Measurements from ENCODE around the gene CDH4.

CDH4 gene

DNA sequence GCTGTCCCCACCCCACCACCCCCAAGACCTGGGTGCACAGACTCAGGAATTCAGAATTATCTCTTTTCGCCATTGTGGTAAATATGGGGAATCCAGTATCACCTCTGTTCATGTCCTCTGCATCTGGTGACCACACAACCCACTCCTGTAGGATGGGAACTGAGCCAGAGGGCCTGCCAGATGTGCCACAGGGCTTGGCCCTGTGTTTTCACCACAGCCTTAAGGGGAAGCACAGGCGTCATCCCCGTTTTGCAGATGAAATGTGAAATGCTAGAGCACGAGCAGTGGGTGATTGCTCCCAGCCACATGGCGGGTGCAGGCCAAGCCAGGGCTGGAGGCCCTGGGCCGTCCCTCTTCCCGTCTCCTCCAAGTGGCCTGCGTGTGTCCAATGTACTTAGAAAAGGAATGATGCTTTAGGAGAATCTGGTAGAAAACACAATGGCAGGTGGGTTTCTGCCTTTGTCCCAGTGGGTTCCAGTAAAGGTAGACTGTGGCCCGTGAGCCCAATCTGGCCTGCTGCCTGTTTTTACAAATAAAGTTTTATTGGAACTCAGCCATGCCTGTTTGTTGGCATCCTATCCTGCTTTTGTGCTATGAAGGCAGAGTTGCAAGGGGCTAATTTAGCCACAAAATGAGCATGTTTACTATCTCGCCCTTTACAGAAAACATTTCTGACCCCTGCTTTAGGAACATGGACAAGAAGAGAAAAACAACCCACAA lies 309.2 kb downstream of the CDH4 start:
- DNase-seq (ENCODE audit: low read depth): no peak

DNA sequence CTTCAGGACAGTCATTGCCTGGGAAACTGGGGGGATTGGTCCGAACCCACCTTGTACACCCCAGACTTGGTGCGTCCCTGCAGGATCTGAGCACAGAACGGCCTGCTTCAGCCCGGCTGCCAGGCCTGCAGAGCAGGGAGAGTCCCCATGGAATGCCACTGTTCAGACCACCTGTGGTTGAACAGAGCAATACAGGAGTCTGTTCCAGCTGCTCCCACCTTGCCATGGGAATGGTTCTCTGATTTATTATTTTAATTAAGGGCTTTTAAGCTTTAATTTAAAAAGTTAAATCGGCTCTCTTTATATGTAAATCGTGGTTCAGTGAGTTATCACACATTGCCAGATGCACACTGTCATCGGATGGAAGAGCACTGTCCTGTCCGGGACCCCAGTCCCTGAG lies 310.4 kb downstream of the CDH4 start:
- no peak for DNase-seq (ENCODE audit: low read depth)

DNA sequence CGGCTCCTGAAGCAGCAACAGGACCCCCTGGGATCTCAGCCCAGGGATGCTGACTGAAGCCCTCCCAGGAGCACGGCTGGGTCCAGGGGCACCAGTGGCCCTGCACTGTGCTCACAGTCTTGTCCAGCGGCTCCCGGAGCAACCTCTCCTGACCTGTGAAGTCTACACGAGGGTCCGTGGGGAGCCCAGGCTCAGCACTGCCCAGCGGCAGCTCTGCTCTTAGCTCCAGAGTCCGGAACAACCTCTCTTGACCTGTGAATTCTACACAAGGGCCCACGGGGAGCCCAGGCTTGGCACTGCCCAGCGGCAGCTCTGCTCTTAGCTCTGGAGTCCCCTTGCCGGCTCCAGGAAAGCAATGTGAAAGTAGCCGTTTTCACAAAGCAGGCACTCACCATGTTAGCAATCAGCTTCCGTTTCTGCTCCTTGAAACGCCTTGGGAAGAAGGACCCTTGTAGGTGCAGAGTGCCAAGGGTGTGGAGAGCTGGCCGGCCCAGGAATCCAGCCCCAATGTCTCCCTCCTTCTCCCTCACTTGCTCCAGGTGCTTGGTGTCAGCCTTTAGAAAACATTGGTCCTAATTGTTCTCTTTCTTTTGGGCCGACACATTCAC lies 310.9 kb downstream of the CDH4 start:
- no peak for DNase-seq (ENCODE audit: low read depth)

DNA sequence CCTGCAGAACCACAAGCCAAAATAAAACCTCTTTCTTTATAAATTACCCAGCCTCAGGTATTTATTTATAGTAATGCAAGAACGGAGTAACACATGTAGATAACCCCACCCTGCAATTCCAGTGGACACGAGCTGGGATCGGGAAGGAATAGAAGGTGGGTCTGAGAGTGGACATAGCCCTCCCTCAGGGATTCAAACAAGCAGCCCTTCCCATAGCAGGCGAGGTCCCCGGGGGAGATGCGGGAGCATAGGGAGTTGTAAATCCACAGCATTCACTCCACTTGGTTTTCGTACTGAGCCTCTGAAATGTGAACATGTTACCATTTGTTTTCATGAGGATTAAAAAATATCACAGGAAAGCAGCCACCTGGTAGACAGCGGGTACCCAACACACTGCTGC lies 312.6 kb downstream of the CDH4 start:
- no peak for DNase-seq (ENCODE audit: low read depth)

DNA sequence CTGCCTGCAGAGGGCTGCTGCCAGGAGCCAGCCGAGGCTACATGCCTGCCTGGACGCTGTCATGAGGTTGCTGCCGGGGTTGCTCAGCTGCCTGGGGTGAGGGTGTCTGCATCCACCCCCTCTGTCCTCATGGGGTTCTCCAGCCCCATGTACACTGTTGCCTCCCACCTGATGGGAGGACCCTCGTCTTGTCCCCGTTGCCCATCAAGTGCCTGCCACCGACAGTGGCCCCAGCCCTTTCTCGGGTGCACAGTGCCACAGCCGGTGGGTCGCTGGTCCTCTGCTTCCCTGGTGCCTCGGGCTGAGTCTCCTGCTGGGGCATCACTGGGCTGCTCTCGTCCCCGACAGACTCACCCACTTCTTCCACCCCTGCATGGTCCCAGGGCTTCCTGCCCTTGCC lies 313.7 kb downstream of the CDH4 start:
- DNase-seq (ENCODE audit: low read depth): no peak

DNA sequence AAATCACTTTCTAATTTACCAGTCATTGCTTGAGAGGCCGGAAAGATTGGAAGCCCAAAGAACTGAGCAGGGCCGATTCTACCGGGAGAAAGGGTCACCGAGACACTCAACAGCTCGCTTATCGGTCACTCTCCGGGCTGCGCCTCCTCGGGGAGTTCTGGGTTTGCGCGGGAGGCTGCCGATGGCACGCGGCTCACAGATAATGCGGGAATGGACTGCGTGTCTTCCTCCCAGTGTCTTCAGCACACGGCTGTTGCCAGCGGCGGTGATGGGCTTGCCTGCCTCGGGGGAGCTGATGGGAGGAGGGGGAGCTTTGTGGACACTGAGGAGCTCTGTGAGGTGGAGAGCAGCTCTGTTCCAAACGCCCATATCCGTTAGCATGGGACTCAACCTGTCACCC lies 314.6 kb downstream of the CDH4 start:
- DNase-seq (ENCODE audit: low read depth): no peak

DNA sequence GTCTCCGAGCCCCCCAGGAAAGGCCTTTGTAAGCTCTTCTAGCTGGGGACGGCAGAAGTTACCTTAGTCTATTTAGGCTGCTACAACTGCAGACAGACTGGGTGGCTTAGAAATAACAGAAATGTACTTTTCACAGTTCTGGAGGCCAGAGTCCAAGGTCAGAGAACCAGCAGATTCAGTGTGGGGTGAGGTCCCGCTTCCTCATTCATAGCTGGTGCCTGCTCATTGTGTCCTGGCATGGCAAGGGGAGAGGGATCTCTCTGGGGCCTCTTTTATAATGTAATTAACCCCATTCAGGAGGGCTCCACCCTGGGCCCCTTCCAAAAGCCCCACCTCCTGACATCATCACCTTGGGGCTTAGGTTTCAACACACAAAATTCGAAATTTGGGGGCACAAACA lies 315.1 kb downstream of the CDH4 start:
- DNase-seq (ENCODE audit: low read depth): no peak

DNA sequence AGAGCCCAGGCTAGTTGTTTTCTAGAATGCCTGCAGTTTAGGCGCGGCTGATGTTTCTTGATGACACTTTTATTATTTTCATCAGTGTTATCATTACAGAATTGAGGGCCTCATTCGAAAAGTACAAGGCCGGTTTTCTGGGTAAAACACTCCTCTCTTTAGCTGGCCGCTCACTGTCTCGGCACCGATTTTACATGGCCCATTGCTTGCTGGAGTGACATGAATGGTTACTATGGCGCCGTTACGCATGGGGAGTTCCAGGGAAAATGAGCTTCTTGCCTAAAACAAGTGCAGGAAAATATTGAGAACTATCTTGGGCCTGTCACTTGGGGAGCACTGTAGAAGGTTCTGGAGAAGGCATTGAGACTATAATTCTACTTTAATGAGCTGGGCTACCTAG lies 317.8 kb downstream of the CDH4 start:
- DNase-seq (ENCODE audit: low read depth): no peak

DNA sequence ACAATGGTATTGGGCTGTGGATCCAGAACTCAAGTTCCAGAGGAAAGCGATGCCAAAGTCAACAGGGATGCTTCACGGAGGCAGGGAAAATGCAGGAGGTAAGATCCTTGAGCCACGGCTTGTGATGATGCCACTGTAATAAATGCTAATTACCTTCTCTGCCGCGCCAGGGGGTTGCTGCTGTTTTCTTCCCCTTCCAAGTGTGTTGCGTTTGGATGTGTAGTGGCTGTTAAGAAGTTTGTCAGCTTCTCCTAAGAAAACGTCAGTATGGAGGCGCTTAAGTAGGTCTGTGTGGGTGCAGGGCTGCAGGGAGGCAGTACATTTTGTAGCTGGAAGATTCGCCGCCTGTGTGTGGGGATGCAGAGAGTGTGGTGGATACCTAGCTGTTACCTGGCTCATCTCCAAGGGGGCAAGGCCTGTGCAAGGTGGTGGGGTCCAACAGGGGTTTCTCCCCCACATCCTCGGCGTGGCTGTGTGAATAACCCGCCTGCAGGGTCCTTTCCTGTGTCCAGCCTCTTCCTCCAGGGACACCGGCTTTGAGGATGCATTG lies 318.7 kb downstream of the CDH4 start:
- DNase-seq (ENCODE audit: low read depth): no peak

DNA sequence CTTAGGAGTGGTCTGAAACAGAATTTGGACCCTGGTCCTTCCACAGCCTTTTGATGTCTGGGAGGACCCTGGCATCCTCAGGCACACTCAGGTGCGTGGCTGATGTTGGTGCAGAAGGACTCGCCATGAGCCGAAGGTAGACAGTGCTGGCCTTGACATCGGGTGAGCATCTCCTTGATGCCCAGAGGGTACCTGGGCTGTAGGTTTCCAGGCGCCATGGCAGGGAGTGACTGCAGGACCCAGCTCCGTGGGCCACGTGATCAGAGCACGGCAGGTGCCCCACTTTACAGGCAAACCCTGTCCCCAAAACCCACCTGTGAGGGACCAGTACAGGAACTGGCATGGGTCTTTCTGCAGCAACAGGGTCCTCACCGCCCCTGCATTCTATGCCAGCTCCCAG lies 319.2 kb downstream of the CDH4 start:
- DNase-seq (ENCODE audit: low read depth): no peak

DNA sequence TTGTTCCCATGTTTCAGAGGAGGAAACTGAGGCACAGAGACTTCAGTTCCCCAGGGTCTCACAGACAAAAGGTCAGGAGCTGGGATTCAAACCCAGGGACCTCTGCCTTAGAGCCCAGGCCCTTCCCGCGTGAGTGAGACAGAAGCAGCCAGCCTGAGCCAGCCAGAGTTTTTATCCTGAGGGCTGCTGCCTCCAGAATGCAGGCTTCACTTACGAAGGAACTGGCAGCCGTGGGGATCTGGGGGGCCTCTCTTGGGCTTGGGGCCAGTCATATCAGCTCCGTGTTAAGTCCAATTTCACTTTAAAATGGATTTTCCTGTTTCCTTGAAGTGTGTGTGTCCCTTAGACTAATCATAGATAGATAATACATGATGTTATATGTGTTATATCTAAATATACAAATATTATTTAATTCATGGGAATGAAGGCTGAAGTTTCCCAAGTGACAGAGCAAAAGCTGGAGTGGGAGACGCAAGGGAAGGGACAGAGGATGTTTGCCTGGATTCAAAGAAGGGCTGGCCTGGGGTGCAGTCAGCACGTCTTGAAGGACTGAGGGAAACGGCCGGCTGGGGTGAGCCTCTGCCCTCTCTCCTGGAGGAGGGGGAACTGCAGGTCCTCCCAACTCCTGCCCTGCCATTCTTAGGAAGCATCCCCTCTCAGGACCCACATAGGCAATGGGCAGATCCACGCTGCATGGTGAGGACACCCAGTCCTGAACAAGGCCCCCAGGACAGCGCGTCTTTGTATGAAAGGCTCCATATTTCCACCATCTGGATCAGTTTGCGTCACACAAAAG lies 320.1 kb downstream of the CDH4 start:
- DNase-seq (ENCODE audit: low read depth): no peak

DNA sequence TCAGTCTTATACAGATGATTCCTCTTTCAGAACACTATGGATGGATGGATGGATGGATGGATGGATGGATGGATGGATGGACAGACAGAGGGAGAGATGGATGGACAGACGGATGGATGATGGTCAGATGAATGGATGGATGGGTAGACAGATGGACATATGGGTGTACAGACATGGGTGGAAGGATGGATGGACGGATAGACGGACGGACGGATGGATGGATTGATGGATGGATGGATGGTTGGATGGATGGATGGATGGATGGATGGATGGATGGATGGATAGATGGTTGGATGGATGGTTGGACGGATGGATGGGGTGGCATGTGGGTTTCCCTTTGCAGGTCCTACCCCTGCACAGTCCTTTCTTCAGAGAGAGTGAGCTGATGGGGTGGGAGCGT lies 320.7 kb downstream of the CDH4 start:
- DNase-seq (ENCODE audit: low read depth): no peak

DNA sequence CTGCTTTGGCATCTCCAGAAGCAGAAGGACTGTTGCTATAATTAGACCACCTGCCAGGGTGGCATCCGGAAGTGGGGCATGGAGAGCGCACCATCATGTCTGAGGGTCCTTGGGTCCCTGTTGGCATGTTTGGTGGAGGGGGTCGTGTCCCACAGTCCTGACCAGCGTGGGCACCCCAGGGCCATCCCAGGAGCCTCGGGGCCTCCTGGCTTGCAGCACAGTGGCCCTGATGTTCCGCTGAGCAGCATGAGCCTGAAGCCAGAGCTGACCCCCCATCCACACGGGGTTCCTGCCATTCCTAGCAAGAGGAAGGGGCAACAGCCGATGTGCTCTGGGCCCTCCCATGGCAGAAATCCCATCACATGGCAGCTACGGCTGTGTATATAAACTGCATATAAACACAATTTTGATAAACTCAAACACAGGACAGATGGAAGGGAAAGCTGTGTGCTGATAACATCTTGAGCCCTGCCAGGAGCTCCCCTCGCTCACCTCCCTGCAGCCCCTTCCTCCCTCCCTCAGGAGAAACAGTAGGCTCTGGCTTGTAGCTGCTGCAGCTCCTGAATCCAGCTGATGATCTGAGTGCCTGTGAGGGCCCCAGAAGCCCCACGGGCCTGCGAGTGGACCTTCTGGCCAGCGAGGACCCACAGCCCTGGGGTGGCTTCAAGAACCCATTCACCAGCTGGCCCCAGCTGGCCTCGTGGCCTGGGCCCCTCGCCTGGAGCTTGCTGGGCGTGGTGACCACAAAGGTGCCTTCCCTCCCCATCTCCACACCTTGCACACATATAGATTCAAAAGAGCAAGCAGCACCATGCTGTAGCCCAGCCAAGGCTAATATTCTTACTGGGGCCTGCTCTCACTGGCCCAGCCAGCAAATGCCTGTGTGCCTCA lies 321.6 kb downstream of the CDH4 start:
- no peak for DNase-seq (ENCODE audit: low read depth)

DNA sequence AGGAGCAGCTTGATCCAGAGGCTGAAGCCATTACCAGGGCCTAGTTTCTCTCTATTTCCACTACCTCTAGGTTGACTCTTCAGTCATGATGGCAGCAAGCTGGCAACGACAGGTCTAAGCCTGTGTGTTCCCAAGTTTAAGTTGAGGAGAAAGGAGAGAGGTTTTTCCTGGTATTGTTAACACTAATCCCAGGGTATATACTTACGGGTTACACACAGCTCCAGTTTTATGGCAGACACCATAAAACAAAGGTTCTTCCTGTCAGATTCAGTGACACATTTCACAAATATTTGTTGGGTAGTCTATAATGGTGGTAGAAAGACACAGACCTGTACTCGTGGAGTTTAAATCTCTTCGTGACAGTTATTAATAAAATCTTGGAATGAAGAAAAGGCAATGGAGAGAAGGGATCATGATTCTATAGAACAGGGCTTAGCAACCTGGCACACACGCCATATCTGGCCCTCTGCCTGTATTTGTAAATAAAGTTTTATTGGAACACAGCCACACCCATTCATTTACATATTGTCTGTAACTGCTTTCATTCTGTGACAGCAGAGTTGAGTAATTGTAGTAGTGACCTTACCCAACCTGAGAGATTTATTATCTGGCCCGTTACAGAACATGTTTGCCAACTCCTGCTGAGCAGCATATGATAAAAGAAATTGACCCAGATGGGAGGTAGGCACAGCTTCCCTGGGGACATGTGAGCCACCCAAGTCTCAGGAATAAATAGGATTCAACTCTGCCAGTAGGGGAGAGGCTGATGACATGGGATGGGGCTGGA lies 323.3 kb downstream of the CDH4 start:
- no peak for DNase-seq (ENCODE audit: low read depth)

DNA sequence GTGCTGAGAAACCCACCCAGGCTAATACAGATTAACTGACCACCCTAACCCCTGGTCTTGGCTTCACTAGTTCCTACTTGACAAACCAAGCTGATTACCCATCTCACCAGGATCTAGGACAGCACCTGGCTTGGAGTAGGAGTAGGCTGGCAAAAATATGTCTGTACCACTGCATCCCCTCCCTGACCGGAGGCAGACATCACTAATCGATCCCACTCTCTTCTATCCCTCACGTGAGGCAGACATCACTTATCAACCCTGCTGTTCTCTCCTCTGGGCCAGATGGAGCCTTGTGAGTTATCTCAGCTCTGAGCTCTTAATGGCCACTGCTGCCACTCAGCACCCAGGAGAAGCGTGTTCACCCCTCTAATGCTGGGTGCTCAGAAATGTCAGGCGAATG lies 324.3 kb downstream of the CDH4 start:
- no peak for DNase-seq (ENCODE audit: low read depth)

DNA sequence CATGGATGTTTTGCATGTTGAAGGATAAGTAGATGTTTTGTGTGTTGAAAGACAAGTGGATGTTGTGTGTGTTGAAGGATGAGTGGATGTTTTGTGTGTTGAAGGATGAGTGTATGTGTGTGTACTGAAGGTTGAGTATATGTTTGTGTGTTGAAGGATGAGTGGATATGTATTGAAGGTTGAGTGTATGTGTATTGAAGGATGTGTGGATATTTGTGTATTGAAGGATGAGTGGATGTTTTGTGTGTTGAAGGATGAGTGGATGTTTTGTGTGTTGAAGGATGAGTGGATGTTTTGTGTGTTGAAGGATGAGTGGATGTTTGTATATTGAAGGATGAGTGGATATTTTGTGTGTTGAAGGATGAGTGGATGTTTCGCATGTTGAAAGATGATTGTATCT lies 325.0 kb downstream of the CDH4 start:
- DNase-seq (ENCODE audit: low read depth): no peak

DNA sequence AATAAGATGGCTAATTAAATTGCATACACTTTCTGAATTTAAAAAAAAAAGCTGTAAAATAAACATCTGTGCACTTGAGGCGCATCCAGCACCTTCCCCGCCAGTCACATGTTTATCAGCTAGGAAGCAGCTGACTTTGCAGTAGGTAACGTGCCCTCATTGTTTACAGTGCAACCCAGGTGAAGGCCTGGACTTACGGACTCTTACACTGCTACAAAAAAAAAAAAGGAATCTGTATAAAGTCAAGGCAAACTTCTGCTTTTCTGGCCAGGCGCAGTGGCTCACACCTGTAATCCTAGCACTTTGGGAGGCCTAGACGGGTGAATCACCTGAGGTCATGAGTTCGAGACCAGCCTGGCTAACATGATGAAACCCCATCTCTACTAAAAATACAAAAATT lies 327.8 kb downstream of the CDH4 start:
- DNase-seq (ENCODE audit: low read depth): no peak

DNA sequence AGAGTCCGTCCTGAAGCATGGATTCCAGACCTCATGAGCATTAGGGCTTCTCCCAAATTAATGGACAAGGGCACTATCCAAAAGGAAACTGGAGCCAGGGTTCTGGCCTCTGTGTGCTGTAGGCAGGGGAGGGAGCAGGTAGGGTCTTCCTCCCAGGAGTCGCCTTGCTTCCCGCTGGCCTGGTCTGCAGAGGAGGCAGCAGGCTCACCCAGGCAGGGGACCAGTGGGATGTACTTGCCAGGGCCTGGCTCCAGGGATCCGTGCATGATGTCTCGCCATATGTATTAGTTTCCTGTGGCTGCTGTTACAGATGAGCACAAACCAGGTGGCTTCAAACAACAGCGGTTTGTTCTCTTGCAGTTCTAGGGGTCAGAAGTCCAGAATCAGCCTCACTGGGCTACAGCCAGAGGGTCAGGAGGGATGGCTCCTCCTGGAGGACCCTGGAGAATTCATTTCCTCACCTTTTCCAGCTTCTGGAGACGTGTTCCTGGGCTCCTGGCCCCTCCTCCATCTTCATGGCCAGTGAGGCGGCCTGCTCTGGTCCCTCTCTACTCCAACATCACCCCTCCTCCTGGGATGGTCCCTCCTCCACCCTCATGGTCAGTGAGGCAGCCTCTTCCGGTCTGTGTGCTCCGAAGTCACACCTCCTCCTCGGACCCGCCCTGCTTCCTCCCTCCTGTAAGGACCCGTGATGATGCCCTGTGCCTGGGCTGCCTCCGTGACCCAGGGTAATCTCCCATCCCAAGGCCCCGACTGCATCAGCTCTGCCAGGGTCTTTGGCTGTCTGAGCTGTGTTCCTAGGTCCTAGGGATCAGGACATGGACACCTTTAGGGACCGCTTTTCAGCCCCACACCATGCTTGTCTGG lies 329.1 kb downstream of the CDH4 start:
- DNase-seq (ENCODE audit: low read depth): no peak

DNA sequence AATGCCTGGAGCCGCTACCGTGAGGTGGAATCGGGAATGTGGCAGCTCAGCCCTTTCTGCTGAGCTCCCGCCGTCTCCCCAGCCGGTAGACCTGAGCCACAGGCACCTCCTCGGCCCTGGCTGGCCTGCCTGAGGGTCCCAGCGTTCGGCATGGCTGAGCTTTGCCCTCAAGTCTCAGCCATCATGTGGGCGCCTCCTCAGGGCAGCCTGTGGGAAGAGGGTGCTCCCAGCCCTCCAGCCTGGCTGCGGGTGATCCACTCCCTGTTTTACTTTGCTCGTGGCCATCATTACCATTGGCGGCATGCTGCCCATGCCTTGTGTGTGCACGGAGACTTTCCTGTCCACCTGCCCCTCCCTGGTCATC lies 329.7 kb downstream of the CDH4 start:
- DNase-seq (ENCODE audit: low read depth): no peak

DNA sequence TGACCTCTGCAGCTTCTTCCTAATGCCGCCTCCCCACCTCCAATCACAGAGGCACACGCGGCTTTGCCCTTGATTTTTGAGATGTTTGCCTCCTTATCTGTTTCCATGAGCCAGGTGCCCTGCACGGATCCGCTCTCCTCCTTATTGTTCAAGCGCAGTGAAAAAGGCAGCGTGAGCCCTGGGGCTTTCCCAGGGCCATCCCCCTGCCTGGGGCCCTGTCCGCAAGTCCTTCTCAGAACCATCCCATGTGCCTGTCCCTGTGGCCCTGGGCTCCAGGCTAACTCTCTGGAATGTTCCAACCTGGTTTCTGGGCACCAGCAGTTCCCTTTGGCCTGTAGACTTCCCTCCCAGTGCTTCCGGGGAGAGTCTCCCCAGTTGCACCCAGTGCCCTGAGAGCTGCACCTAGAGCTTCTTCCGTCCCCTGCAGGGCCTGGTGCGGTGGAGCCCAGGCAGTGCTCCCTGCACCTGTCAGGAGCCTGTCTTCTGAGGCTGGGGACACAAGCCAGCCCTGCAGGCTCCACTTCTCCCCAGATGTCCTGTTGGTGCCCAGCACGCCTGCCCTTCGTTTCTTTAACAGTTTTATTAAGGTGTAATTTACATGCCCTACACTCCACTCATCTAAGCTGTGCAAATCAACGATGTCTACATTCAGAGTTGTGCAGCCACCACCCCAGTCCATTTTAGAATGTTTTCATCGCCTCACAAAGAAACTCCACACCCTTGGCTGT lies 330.3 kb downstream of the CDH4 start:
- DNase-seq (ENCODE audit: low read depth): no peak
